ENCODE results near the gene KRTAP10-3.
"Not testable (repeated sequence)": the region's sequence is repeated elsewhere in the genome, so short reads cannot be mapped to it uniquely, and the experiment has no call there.

KRTAP10-3 gene, protein sequence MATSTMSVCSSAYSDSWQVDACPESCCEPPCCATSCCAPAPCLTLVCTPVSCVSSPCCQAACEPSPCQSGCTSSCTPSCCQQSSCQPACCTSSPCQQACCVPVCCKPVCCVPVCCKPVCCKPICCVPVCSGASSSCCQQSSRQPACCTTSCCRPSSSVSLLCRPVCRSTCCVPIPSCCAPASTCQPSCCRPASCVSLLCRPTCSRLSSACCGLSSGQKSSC

DNA sequence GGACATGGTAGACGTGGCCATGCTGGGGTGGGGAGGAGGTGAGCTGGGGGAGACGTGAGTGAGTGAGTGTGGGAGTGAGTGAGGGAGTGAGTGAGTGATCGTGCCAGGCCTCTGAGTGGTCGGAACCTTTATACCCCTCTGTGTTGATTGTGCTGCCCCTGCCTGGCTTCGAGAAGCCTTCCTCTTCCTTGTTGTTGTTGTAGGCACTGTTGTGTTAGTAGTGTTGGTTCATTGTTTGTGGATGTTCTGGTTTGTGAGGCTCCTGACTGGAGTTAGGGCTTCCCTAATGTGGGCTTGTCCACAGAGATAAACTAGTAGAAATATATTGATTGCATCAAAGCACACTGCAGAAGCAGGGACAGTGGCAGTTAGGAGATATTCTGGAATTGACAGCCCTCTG is at the start of gene KRTAP10-3:
Gene KRTAP10-3, minus strand, starts transcription at position 101 of the 400 bp plus-strand sequence. Its CDS starts 80 bp downstream, at position 21.
- DNase-seq (ENCODE audit: low read depth), result no peak

DNA sequence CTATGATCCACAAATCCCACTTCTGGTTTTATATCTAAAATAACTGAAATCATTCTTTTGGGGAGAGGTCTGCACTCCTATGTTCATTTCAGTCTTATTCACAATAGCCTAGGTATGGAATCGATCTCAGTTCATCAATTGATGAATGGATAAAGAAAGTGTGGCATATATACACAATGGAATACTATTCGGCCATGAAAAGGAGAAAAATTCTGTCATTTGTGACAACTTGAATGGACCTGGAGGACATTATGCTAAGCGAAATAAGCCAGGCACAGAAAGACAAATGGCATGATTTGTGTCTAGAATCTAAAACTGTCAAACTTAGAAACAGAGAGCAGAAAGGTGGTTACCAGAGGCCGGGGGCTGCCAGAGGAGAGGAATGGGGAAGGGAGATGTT is 47.9 kb upstream of the KRTAP10-3 start:
- DNase-seq (ENCODE audit: low read depth), result no peak

DNA sequence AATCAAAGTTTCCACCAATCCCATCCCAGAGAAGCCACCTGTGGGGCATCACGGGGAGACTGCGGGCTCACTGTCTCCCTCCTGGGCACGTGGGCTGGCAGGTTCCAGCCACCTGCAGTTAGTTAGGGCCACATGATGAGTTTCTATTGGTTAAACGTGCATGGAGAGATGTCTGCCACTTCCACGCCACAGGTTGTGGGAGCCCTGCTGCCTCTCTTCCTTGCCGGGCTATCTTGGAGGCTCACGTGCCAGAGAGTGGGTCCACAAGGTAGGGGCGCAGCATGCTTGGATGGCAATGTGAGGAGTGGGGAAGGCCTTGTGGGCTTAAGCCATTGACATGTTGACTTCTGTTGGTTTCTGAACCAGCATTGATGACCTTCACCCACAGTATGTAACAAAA is 45.3 kb upstream of the KRTAP10-3 start:
- no peak for DNase-seq (ENCODE audit: low read depth)

DNA sequence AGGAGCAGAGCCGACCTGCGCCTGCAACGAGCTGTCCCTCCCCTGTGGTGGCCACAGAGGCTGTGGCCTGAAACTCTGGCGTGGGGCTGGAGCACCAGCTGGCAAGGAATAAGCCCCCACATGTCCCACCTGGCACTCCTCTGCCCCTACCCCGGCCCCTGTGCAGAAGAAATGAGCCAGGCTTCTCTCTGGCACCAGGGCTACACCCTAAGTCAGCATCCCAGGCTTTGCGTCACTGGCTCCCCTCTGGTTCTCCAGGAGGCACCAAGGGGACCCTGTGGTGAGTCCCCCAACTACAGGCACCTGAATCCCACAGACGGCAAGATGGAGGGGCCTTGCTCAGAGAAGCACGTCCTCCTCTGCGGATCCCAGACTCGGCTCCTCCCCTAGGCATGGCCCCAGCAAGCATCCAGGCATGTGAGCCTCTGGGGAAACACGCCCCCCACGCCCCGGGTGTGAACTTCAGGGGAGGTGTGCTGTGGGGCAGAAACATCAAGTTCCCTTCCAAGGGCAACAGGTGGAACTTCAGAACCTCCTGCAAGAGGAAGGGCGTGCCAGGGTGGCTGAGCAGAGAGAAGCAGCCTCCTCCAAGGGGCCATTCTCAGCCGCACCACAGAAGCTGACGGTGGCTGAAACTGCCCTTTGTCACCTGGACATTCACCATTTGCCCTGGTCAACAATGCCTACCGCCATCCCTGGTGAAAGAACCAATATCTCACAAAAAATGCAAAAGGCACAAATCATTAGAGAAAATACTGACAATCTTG is 44.7 kb upstream of the KRTAP10-3 start:
- no peak for DNase-seq (ENCODE audit: low read depth)

DNA sequence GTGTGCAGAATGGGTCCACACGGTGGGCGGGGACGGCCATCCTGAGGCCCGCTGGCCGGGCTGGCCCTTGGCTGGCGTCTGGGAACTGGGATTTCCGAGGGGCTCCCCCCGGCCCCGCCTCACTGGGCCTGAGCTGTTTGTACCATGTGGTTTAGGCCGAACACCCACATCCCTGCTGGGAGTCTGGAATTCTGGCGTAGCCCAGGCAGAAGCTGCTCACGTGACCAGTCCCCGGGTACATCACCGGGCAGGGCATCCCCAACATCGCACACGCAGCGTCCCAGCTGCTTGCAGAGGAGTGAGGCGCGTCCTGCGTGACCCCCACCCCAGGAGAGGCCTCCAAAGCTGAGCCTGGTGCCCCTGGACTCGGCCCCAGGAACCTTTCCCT is 43.9 kb upstream of the KRTAP10-3 start:
- DNase-seq (ENCODE audit: low read depth), result no peak

DNA sequence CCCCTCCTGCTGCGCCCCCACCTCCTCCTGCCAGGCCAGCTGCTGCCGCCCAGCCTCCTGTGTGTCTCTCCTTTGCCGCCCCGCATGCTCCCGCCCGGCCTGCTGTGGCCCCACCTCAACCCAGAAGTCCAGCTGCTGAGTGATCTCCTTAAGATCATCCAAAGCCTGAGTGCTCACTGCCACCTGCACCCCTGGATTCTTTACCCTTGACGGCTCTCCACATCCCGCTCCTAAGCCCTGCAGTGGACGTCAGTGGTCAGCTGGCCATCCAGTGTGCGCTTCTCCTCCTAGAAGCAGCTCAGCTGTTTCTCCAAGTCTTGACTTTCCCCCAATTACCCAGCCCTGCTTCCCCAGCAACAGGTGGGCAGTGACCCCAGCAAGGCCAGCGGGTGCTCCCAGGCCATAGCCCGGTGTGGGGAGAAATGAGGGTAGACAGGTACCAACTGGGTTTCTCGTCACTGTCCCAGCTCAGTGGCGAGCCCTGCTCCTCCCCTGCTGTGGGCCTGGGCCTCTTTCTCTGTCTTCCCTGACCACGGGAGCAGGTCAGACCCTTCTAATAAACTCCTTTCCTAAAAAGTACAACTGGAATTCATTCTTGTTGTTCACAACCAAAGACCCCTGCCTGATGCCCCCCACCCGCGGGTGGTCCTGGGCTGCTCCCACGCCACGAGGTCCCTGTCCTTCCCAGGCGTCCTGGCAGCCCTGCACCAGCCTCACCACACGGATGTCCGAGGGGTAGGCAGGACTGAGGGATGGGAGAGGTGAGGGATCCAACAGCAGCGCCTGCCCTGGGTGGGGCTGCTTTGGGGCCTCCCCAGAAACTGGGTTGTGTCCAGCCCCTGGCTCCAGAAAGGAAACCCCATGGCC is 43.2 kb upstream of the KRTAP10-3 start:
- DNase-seq (ENCODE audit: low read depth), result no peak

DNA sequence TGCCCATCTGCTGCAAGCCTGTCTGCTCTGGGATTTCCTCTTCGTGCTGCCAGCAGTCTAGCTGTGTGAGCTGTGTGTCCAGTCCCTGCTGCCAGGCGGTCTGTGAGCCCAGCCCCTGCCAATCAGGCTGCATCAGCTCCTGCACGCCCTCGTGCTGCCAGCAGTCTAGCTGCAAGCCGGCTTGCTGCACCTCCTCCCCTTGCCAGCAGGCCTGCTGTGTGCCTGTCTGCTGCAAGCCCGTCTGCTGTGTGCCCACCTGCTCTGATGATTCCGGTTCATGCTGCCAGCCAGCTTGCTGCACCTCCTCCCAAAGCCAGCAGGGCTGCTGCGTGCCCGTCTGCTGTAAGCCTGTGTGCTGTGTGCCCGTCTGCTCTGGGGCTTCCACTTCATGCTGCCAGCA is 42.5 kb upstream of the KRTAP10-3 start:
- DNase-seq (ENCODE audit: low read depth), result not testable (repeated sequence)

DNA sequence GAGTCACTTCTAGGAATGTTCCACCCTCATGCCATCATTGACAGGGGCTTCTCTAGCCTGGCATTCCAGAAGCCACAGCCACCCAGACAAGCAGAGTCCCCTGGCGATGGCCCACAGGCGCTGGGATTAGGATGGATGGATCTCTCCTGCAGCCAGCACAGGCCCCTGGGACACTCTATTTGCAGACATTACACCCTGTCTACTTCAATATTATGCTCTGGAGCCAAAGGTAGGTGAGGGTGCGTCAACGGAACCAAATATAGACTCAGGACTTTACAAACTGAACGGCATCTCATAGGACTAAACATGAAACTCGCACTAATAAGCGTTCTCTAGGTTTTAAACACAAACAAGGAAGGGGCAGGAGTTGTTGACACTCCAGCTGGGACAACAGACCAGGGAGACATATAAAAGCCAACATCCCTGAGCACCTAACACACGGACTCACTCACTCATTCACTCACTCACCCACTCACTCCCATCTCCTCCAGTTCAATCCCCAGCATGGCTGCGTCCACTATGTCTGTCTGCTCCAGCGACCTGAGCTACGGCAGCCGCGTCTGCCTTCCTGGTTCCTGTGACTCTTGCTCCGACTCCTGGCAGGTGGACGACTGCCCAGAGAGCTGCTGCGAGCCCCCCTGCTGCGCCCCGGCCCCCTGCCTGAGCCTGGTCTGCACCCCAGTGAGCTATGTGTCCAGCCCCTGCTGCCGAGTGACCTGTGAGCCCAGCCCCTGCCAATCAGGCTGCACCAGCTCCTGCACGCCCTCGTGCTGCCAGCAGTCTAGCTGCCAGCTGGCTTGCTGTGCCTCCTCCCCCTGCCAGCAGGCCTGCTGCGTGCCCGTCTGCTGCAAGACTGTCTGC is 41.8 kb upstream of the KRTAP10-3 start, which contains the start of gene KRTAP10-7:
Gene KRTAP10-7, plus strand, starts transcription at position 480 of the 861 bp plus-strand sequence. Its CDS starts 25 bp downstream, at position 505.
- not testable (repeated sequence) for DNase-seq (ENCODE audit: low read depth)

DNA sequence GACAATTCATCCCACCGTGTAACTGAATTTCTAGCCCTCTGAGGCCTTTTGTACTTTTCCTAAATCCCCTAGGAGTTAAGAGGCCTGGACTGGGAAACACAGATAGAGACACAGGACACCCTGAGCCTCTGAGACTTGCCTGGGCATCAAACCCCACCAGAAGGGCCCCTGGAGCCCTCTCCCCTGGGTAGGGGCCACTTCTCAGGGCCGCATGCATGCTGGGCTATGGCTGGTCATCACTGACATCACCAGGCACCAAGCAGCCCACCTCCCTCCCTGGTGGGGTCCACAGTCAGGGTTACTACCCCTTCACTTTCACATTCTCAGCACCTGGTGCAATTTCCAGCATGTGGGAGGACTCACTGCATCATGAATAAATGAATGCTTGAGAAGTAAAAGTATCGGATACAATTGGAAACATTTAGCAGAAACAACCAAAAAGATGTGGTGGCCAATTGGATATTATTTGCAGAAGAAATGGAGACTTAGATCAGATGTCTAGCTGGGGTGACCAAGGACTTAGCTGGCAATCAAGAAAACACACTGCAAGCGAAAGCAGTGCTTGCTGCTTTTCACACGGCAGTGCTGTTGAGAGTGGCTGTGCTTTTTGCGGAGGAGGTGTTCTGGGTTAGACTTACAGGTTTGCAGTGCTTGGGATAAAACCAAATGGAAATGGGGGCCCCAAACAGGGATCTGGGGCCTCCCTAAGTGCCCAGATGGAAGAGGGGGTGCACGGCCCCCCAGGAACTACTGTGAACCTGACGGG is 40.9 kb upstream of the KRTAP10-3 start:
- DNase-seq (ENCODE audit: low read depth), result no peak

DNA sequence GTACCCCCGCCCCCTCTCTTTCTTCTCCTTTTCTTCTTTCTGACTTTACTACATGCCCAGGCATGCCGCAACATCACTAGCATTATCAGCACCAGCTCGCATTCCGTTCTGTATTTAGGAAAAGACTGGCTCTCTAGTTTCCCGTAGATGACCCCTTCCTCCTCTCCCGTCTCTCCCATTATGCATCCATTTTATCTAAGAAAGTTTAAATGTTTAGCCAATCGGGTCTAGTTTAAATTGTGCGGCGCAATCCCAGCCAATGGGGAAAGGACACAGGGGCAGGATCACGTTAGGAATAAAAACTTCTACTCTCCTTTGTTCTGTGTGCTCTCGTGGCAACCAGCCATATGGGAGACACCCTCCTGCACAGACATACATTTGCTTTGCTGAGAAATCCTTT is 39.5 kb upstream of the KRTAP10-3 start:
- DNase-seq (ENCODE audit: low read depth), result no peak

DNA sequence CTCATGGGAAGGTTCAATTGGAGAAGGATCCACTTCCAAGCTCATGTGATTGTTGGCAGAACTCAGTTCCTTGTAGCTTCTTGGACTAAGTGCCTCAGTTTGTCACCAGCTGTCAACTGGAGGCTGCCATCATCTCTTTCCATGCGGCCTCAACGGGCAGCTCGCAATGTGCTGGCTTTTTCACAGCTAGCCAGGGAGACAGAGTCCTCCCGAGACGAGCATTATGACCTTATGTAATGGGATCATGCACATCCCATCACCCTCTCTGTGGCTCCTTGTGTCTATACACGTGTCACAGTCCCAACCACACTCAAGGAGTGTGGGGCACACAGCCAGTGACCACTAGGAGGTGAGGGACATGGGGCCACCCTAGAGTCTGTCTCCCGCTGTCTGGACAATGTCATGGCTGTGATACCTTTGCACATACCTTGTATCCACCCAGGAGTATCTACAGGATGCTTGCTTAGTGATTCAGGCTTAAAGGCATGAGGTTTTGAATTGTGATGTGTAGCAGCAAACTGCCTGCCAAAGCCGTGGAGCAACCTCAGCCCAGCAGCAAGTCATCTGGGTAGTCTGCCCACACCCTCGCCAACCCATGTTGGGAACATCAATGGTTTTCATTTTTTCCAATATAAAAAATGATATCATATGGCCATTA is 37.6 kb upstream of the KRTAP10-3 start:
- DNase-seq (ENCODE audit: low read depth), result no peak

DNA sequence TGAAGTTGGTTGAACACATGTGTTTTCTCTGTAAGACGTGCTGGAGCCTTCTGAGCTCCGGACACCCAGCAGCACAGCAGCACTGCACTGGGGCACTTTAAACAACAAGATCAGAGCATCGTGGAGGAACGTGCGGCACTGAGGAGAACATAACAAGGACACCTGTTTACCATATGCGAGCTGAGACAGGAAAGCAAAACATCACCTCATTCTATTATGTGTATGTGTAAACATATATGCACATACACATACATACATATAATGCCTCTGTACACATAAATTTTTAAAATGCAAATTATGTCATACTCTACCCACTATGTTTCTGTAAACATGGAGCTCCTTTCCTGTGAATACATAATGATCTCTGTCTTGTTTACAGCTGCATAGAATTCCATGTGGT is 36.9 kb upstream of the KRTAP10-3 start:
- DNase-seq (ENCODE audit: low read depth), result no peak

DNA sequence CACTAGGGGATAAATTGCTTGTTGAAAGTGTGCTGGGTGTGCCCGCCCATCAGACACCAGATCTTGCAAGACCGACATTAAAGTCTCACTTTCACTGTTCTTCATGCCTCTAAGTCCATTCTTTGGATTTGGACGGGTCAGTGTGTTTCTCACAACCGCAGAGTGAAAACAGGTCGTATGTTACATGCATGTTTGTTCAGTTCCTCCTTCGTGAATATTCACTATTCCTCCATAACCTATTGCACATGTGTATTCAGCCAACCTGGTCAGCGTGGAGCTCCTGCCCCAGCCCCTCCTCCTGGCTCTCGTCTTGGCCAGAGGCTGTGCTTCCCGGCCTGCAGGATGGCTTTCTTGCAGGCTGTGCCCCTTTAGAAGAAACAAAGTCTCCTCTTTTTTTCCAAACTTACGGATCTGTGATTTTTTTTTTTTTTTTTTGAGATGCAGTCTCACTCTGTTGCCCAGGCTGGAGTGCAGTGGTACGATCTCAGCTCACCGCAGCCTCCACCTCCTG is 35.9 kb upstream of the KRTAP10-3 start:
- DNase-seq (ENCODE audit: low read depth), result no peak

DNA sequence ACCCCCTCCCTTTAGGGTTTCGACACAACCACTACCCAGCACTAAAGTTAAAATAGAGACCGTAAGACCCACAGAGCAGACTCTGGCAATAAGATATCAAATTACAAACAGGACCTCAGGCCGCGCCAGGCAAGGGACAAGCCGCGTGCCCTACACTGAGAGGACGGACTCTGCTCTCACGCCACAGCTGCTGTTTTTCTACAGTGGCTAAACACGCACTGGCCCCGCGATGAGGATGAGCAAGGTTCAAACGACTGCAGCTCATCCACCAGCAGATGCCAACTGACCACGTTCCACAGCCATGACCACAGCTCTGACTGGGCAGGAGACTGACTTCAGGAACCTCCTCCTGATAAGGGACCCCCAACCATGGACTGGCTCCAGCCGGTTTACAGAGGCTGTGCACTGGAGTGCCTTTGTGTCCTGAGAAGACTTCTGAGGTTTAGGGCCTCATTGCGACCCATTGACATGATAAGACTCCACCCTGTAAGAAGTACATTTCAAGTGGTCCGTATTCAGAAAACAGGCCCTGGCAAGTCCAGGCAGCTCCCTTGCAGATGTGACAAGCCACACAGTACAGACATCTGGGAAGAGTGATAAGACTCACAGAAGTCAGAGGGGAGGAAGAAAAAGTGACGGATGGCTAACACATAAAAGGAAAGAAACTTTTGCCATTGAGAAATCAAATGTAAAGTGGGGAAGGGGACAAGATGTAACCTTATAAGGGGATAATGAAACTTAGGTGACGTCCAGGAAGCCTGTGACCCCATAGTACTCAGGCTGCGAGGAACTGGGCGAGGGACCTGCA is 35.2 kb upstream of the KRTAP10-3 start:
- DNase-seq (ENCODE audit: low read depth), result no peak

DNA sequence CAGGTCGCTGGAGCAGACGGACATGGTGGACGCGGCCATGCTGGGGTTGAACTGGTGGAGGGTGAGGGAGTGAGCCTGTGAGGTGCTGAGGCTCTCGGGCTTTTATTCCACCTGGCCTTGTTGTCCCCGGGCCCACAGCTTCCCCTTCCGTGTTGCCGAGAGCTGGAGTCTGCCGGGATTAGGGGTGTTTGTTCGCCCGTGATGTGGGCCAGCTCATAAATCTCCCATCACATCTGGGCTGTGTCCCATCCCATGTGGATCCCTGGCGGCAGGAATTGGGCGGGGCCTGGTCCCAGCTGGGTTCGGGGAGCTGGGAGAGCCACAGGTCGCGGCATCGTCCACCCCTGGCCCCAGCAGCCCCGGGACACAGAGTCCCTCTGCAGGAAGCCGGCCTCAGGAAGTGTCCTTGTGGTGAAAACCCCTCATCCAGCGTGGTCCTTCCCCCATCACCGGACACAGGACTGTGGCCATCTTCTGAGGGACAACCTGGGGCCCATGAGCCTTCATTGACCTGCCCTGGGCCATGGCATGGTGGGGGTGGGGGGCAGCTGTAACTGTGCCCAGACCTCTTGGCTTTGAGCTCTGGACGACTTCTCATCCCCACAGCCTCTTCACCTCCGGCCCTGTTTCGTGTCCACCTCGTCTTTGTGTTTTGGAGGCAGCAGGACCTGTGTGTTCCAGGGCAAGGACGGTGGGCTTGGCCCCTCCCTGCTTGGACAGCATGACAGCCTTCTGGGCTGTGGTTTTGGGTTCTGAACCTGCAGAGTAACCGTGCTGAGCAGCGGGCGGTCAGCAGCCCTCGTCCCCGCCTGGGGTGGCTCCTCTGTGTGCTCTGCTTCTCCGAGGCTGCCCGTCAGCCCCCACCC is 34.1 kb upstream of the KRTAP10-3 start, which contains the start of gene KRTAP10-6:
Gene KRTAP10-6, minus strand, starts transcription at position 60 of the 866 bp plus-strand sequence. Its CDS starts 21 bp downstream, at position 39.
- DNase-seq (ENCODE audit: low read depth), result no peak

DNA sequence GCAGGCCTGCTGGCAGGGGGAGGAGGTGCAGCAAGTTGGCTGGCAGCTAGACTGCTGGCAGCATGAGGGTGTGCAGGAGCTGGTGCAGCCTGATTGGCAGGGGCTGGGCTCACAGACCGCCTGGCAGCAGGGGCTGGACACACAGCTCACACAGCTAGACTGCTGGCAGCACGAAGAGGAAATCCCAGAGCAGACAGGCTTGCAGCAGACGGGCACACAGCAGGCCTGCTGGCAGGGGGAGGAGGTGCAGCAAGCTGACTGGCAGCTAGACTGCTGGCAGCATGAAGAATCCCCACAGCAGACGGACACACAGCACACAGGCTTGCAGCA is 33.2 kb upstream of the KRTAP10-3 start:
- DNase-seq (ENCODE audit: low read depth), result not testable (repeated sequence)

DNA sequence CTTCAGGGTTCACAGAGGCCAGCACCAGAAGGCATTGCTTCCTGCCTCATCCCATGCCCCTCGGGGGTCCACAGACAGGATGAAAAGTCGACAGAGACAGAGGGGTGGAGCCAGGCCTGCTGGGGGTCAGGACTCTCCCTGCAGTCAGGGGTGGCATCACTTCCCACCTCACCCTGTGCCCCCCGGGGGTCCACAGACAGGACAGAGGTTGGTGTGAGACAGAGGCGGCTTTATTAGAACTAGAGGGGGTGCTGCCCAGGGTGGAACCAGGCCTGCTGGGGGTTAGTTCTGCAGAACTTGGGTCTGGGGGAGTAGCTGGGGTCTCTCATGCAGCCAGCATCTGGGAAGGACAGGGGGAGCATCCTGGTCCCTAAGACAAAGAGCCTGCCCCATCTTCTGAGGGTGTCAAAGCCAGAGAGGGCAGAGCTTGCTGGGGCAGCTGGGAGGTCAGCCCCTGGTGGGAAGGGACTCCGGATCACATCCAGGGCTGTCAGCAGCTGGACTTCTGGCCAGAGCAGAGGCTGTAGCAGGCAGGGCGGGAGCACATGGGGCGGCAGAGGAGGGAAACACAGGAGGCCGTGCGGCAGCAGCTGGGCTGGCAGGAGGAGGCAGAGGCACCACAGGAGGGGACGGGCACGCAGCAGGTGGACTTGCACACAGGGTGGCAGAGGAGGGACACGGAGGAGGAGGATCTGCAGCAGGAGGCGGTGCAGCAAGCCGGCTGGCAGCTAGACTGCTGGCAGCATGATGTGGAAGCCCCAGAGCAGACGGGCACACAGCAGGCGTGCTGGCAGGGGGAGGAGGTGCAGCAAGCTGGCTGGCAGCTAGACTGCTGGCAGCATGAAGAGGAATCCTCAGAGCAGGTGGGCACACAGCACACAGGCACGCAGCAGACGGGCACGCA is 32.6 kb upstream of the KRTAP10-3 start:
- DNase-seq (ENCODE audit: low read depth), result not testable (repeated sequence)

Data from activated T-helper 1 cell treated with Interleukin-2 at 50 U/mL for 16 hours (primary cell).